ENCODE data around the gene PAIP1. TPM values are rescaled to one million over a fixed set of nuclear protein-coding genes. Genes with fewer than 3 reads are reported as not detected.

PAIP1 gene
- total RNA-seq (100 to 1,000 TPM in 3 of 4 donors, 10 to 100 TPM in 1; 89.9 to 123 (median 112) TPM), polyA plus RNA-seq (10 to 100 TPM; 37.9 to 67.3 (median 55.0) TPM)

- Histone ChIP-seq H3K4me3 (peak within 1 kb of the TSS; percentile 78 to 85 (median 84)), H3K27ac (peak within 1 kb of the TSS; percentile 92 to 97 (median 96)), H3K36me3 (peaks cover 0 to 31% (median 0%) of the 10 kb centered on the region in 4 donors), H3K4me1 (peaks cover 0 to 44% (median 37%) of the 10 kb centered on the region in 4 donors), H3K27me3 (no peaks in the 10 kb centered on the region), H3K9me3 (no peaks in the 10 kb centered on the region)
- intact Hi-C loops (cut with DNase I) = loop anchor here (1.0 to 5.0 kb wide), 3 partner anchors 40 to 73 kb away; partner anchors contain the start of gene C5orf34
- 0% methylated on average over 79 of the region's 79 CpGs for WGBS, 2 donors
- TF ChIP-seq POLR2A (IDR thresholded peaks at IDR 0.05) = peak in 1 of 2 donors; percentile 7
- no peak for TF ChIP-seq EP300 (IDR thresholded peaks at IDR 0.05)
- TF ChIP-seq CTCF (IDR thresholded peaks at IDR 0.05) = peak in 2 of 4 experiments; percentile 4 to 75
- peak; percentile 13 to 46 (median 29) for TF ChIP-seq POLR2AphosphoS5 (IDR thresholded peaks at IDR 0.05)
- peak; percentile 91 for DNase-seq
Measured at GRCh38 chr5:43556857-43557542, at the start of gene PAIP1. Gene PAIP1 (minus strand): TSS chr5:43557077. CDS start chr5:43556846, 231 bp downstream.

- H3K27ac ChIP-seq = no peak overlapping the region
- peaks cover 0 to 25% (median 3%) of the 10 kb centered on the region in 4 donors for H3K36me3 ChIP-seq
- no peak for DNase-seq
- TF ChIP-seq POLR2A (IDR thresholded peaks at IDR 0.05) = no peak
- intact Hi-C loops (cut with DNase I) = loop anchor here (10.0 kb wide), 1 partner anchor 122 kb away; the partner anchor contains the start of gene TMEM267
- no peaks in the 10 kb centered on the region for H3K9me3 ChIP-seq
- WGBS, 2 donors = 88 to 95% methylated on average over 3 of the region's 3 CpGs
- no peak overlapping the region for H3K4me3 ChIP-seq
- no peaks in the 10 kb centered on the region for H3K27me3 ChIP-seq
- peaks cover 0 to 29% (median 20%) of the 10 kb centered on the region in 4 donors for H3K4me1 ChIP-seq
Measured at GRCh38 chr5:43606351-43606750, 49.5 kb upstream of the PAIP1 start.

- H3K4me1 ChIP-seq = peaks cover 0 to 35% (median 24%) of the 10 kb centered on the region in 4 donors
- no peak for TF ChIP-seq CTCF (IDR thresholded peaks at IDR 0.05)
- TF ChIP-seq EP300 (IDR thresholded peaks at IDR 0.05) = no peak
- no peak for TF ChIP-seq POLR2AphosphoS5 (IDR thresholded peaks at IDR 0.05)
- TF ChIP-seq POLR2A (IDR thresholded peaks at IDR 0.05) = no peak
- WGBS, 2 donors = 97% methylated on average over 4 of the region's 4 CpGs
- H3K36me3 ChIP-seq = peaks cover 0 to 8% (median 2%) of the 10 kb centered on the region in 4 donors
- no peak for DNase-seq
- H3K9me3 ChIP-seq = no peaks in the 10 kb centered on the region
- H3K27me3 ChIP-seq = no peaks in the 10 kb centered on the region
- intact Hi-C loops (cut with DNase I) = loop anchor here (5.0 to 10.0 kb wide), 2 partner anchors 120 to 482 kb away; partner anchors contain the start of genes TMEM267 and ZNF131
- H3K27ac ChIP-seq = peak overlapping the region in 3 of 4 donors; percentile 91 to 96 (median 93)
- no peak overlapping the region for H3K4me3 ChIP-seq
Measured at GRCh38 chr5:43604699-43605098, 47.8 kb upstream of the PAIP1 start.

- Histone ChIP-seq H3K4me3 (peak overlapping the region; percentile 71 to 93 (median 84)), H3K27ac (peak overlapping the region; percentile 89 to 96 (median 92)), H3K4me1 (peaks cover 0 to 35% (median 24%) of the 10 kb centered on the region in 4 donors), H3K36me3 (no peaks in the 10 kb centered on the region), H3K9me3 (no peaks in the 10 kb centered on the region), H3K27me3 (no peaks in the 10 kb centered on the region)
- TF ChIP-seq POLR2A (IDR thresholded peaks at IDR 0.05) (peak in 1 of 2 donors; percentile 26), CTCF (IDR thresholded peaks at IDR 0.05) (no peak), POLR2AphosphoS5 (IDR thresholded peaks at IDR 0.05) (peak; percentile 12 to 88 (median 64))
- DNase-seq = peak; percentile 84
- WGBS, 2 donors = 1% methylated on average over 49 of the region's 49 CpGs
- intact Hi-C loops (cut with DNase I) = loop anchor here (5.0 to 10.0 kb wide), 2 partner anchors 119 to 481 kb away; partner anchors contain the start of genes TMEM267 and ZNF131
Measured at GRCh38 chr5:43603344-43604217, 46.7 kb upstream of the PAIP1 start.

Data from sigmoid colon (tissue), 7 donors.